SK-N-SH treated with all-trans-retinoic acid at 6 μM for 48 hours (cell line): Measurements from ENCODE around the gene XRCC4.

Experiments
- ATAC-seq: fragments of 200-7000 bp; cut with Tn5 transposase; 3 replicates; pipeline ENCODE4 v1.9.1; 2020; ENCODE audit warnings: mild to moderate bottlenecking, moderate library complexity
- ARNTL ChIP-seq: fragments of 450-650 bp; formaldehyde crosslinking; IDR thresholded peaks from 2 replicates; pipeline ENCODE4 v1.5.0; 2020; ENCODE audit warnings: low read depth, mild to moderate bottlenecking, moderate library complexity, borderline replicate concordance
- BACH2 ChIP-seq: fragments of 250-450 bp; sonication (Bioruptor Pico); IDR thresholded peaks from 2 replicates; pipeline ENCODE4 v1.9.0; 2021; ENCODE audit warnings: mild to moderate bottlenecking, borderline replicate concordance
- CREB5 ChIP-seq: fragments of 250-450 bp; sonication (Bioruptor Pico); IDR thresholded peaks from 2 replicates; pipeline ENCODE4 v1.5.1; 2020; ENCODE audit warnings: low read depth, mild to moderate bottlenecking, moderate library complexity
- CSDC2 ChIP-seq: fragments of 250-450 bp; sonication (Bioruptor Pico); IDR thresholded peaks from 2 replicates; pipeline ENCODE4 v1.5.0; 2020; ENCODE audit warnings: mild to moderate bottlenecking, moderate library complexity
- ESRRG ChIP-seq: fragments of 250-450 bp; sonication (Bioruptor Pico); IDR thresholded peaks from 2 replicates; pipeline ENCODE4 v1.6.1; 2021; ENCODE audit warnings: mild to moderate bottlenecking
- ISL1 ChIP-seq: fragments of 250-450 bp; sonication (Bioruptor Pico); IDR thresholded peaks from 2 replicates; pipeline ENCODE4 v2.1.2; 2022; ENCODE audit warnings: mild to moderate bottlenecking, moderate library complexity
- OSR1 ChIP-seq: fragments of 250-450 bp; sonication (Bioruptor Pico); IDR thresholded peaks from 2 replicates; pipeline ENCODE4 v1.8.0; 2022; ENCODE audit warnings: moderate library complexity, mild to moderate bottlenecking, inconsistent platforms
- RARB ChIP-seq: fragments of 250-450 bp; sonication (Bioruptor Pico); IDR thresholded peaks from 2 replicates; pipeline ENCODE4 v1.8.0; 2021; ENCODE audit warnings: mild to moderate bottlenecking, moderate library complexity
- SNAI2 ChIP-seq: fragments of 250-450 bp; sonication (Bioruptor Pico); IDR thresholded peaks from 2 replicates; pipeline ENCODE4 v1.5.0; 2020; ENCODE audit warnings: mild to moderate bottlenecking, moderate library complexity
- TCF4 ChIP-seq: fragments of 250-450 bp; sonication (Bioruptor Pico); IDR thresholded peaks from 2 replicates; pipeline ENCODE4 v1.8.0; 2021; ENCODE audit warnings: mild to moderate bottlenecking, moderate library complexity, borderline replicate concordance
- TSHZ2 ChIP-seq: fragments of 250-450 bp; sonication (Bioruptor Pico); IDR thresholded peaks from 2 replicates; pipeline ENCODE4 v1.5.0; 2020; ENCODE audit warnings: mild to moderate bottlenecking, moderate library complexity
- ZC3H10 ChIP-seq: fragments of 250-450 bp; sonication (Bioruptor Pico); IDR thresholded peaks from 2 replicates; pipeline ENCODE4 v1.5.1; 2021; ENCODE audit warnings: mild to moderate bottlenecking, moderate library complexity
- ZFP3 ChIP-seq: fragments of 250-450 bp; sonication (Bioruptor Pico); IDR thresholded peaks from 2 replicates; pipeline ENCODE4 v1.5.0; 2020; ENCODE audit warnings: mild to moderate bottlenecking, moderate library complexity
- ZFP30 ChIP-seq: fragments of 450-650 bp; formaldehyde crosslinking; IDR thresholded peaks from 2 replicates; pipeline ENCODE4 v1.5.0; 2022; ENCODE audit warnings: mild to moderate bottlenecking, moderate library complexity
- ZNF565 ChIP-seq: fragments of 450-650 bp; formaldehyde crosslinking; conservative IDR thresholded peaks from 2 replicates; pipeline ENCODE4 v1.5.0; 2020; ENCODE audit warnings: low read depth, mild to moderate bottlenecking, moderate library complexity
- ZNF70 ChIP-seq: fragments of 450-650 bp; formaldehyde crosslinking; IDR thresholded peaks from 2 replicates; pipeline ENCODE4 v1.5.0; 2020; ENCODE audit warnings: mild to moderate bottlenecking, moderate library complexity
- ZNF8 ChIP-seq: fragments of 450-650 bp; formaldehyde crosslinking; IDR thresholded peaks from 2 replicates; pipeline ENCODE4 v1.5.0; 2020; ENCODE audit warnings: mild to moderate bottlenecking, moderate library complexity
- TF ChIP-seq, protein P1 (sequence below): fragments of 250-450 bp; sonication (Bioruptor Pico); IDR thresholded peaks from 2 replicates; pipeline ENCODE4 v1.8.0; 2020; ENCODE audit warnings: mild to moderate bottlenecking, moderate library complexity, borderline replicate concordance
- TF ChIP-seq, protein P2 (sequence below): fragments of 250-450 bp; sonication (Bioruptor Pico); IDR thresholded peaks from 2 replicates; pipeline ENCODE4 v1.8.0; 2021; ENCODE audit warnings: low read depth, mild to moderate bottlenecking, moderate library complexity, borderline replicate concordance
- TF ChIP-seq, protein P3 (sequence below): fragments of 250-450 bp; sonication (Bioruptor Pico); IDR thresholded peaks from 2 replicates; pipeline ENCODE4 v1.5.1; 2021; ENCODE audit warnings: mild to moderate bottlenecking, moderate library complexity

Gene XRCC4

GRCh38 chr5:83368835-83369234, 291.5 kb downstream of the XRCC4 start:
- TF ChIP-seq TSHZ2 (no peak), OSR1 (CRISPR knock-in tag) (no peak), ZNF8 (no peak), ZC3H10 (CRISPR knock-in tag) (no peak), CREB5 (CRISPR knock-in tag) (no peak), ZFP30 (CRISPR knock-in tag) (no peak), TCF4 (CRISPR knock-in tag) (no peak), ESRRG (CRISPR knock-in tag) (no peak), ISL1 (CRISPR knock-in tag) (no peak)
- TF ChIP-seq, protein P1, sequence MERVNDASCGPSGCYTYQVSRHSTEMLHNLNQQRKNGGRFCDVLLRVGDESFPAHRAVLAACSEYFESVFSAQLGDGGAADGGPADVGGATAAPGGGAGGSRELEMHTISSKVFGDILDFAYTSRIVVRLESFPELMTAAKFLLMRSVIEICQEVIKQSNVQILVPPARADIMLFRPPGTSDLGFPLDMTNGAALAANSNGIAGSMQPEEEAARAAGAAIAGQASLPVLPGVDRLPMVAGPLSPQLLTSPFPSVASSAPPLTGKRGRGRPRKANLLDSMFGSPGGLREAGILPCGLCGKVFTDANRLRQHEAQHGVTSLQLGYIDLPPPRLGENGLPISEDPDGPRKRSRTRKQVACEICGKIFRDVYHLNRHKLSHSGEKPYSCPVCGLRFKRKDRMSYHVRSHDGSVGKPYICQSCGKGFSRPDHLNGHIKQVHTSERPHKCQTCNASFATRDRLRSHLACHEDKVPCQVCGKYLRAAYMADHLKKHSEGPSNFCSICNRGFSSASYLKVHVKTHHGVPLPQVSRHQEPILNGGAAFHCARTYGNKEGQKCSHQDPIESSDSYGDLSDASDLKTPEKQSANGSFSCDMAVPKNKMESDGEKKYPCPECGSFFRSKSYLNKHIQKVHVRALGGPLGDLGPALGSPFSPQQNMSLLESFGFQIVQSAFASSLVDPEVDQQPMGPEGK (CRISPR knock-in tag) = no peak
- TF ChIP-seq, protein P2, sequence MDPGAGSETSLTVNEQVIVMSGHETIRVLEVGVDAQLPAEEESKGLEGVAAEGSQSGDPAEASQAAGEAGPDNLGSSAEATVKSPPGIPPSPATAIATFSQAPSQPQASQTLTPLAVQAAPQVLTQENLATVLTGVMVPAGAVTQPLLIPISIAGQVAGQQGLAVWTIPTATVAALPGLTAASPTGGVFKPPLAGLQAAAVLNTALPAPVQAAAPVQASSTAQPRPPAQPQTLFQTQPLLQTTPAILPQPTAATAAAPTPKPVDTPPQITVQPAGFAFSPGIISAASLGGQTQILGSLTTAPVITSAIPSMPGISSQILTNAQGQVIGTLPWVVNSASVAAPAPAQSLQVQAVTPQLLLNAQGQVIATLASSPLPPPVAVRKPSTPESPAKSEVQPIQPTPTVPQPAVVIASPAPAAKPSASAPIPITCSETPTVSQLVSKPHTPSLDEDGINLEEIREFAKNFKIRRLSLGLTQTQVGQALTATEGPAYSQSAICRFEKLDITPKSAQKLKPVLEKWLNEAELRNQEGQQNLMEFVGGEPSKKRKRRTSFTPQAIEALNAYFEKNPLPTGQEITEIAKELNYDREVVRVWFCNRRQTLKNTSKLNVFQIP (CRISPR knock-in tag) = no peak
- TF ChIP-seq, protein P3, sequence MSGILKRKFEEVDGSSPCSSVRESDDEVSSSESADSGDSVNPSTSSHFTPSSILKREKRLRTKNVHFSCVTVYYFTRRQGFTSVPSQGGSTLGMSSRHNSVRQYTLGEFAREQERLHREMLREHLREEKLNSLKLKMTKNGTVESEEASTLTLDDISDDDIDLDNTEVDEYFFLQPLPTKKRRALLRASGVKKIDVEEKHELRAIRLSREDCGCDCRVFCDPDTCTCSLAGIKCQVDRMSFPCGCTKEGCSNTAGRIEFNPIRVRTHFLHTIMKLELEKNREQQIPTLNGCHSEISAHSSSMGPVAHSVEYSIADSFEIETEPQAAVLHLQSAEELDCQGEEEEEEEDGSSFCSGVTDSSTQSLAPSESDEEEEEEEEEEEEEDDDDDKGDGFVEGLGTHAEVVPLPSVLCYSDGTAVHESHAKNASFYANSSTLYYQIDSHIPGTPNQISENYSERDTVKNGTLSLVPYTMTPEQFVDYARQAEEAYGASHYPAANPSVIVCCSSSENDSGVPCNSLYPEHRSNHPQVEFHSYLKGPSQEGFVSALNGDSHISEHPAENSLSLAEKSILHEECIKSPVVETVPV (CRISPR knock-in tag) = no peak
- no peak for ATAC-seq

GRCh38 chr5:83370957-83371356, 293.6 kb downstream of the XRCC4 start:
- no peak for ATAC-seq
- no peak for TF ChIP-seq ESRRG (CRISPR knock-in tag)
- TF ChIP-seq TSHZ2 = no peak
- no peak for TF ChIP-seq ZC3H10 (CRISPR knock-in tag)
- no peak for TF ChIP-seq ZNF8
- TF ChIP-seq, protein P1 (CRISPR knock-in tag) = no peak
- no peak for TF ChIP-seq ZNF70
- no peak for TF ChIP-seq ISL1 (CRISPR knock-in tag)
- no peak for TF ChIP-seq CREB5 (CRISPR knock-in tag)
- TF ChIP-seq ZFP3 (CRISPR knock-in tag) = no peak
- no peak for TF ChIP-seq OSR1 (CRISPR knock-in tag)
- TF ChIP-seq SNAI2 (CRISPR knock-in tag) = no peak
- TF ChIP-seq TCF4 (CRISPR knock-in tag) = no peak
- no peak for TF ChIP-seq CSDC2
- TF ChIP-seq ZNF565 = no peak
- TF ChIP-seq RARB = no peak
- no peak for TF ChIP-seq BACH2
- TF ChIP-seq ARNTL (CRISPR knock-in tag) = no peak
- TF ChIP-seq ZFP30 (CRISPR knock-in tag) = no peak
- TF ChIP-seq, protein P2 (CRISPR knock-in tag) = no peak
